ENCODE measurements around the gene CDH4.
A peak's percentile ranks its signal among the peaks of the same experiment; 100 is the strongest.

The CDH4 gene

DNA sequence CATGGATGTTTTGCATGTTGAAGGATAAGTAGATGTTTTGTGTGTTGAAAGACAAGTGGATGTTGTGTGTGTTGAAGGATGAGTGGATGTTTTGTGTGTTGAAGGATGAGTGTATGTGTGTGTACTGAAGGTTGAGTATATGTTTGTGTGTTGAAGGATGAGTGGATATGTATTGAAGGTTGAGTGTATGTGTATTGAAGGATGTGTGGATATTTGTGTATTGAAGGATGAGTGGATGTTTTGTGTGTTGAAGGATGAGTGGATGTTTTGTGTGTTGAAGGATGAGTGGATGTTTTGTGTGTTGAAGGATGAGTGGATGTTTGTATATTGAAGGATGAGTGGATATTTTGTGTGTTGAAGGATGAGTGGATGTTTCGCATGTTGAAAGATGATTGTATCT is 325.0 kb downstream of the CDH4 start:
- DNase-seq (ENCODE audit: low read depth in 2 of 2), result no peak

DNA sequence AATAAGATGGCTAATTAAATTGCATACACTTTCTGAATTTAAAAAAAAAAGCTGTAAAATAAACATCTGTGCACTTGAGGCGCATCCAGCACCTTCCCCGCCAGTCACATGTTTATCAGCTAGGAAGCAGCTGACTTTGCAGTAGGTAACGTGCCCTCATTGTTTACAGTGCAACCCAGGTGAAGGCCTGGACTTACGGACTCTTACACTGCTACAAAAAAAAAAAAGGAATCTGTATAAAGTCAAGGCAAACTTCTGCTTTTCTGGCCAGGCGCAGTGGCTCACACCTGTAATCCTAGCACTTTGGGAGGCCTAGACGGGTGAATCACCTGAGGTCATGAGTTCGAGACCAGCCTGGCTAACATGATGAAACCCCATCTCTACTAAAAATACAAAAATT is 327.8 kb downstream of the CDH4 start:
- no peak for DNase-seq (ENCODE audit: low read depth in 2 of 2)

DNA sequence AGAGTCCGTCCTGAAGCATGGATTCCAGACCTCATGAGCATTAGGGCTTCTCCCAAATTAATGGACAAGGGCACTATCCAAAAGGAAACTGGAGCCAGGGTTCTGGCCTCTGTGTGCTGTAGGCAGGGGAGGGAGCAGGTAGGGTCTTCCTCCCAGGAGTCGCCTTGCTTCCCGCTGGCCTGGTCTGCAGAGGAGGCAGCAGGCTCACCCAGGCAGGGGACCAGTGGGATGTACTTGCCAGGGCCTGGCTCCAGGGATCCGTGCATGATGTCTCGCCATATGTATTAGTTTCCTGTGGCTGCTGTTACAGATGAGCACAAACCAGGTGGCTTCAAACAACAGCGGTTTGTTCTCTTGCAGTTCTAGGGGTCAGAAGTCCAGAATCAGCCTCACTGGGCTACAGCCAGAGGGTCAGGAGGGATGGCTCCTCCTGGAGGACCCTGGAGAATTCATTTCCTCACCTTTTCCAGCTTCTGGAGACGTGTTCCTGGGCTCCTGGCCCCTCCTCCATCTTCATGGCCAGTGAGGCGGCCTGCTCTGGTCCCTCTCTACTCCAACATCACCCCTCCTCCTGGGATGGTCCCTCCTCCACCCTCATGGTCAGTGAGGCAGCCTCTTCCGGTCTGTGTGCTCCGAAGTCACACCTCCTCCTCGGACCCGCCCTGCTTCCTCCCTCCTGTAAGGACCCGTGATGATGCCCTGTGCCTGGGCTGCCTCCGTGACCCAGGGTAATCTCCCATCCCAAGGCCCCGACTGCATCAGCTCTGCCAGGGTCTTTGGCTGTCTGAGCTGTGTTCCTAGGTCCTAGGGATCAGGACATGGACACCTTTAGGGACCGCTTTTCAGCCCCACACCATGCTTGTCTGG is 329.1 kb downstream of the CDH4 start:
- DNase-seq (ENCODE audit: low read depth in 2 of 2), result no peak

DNA sequence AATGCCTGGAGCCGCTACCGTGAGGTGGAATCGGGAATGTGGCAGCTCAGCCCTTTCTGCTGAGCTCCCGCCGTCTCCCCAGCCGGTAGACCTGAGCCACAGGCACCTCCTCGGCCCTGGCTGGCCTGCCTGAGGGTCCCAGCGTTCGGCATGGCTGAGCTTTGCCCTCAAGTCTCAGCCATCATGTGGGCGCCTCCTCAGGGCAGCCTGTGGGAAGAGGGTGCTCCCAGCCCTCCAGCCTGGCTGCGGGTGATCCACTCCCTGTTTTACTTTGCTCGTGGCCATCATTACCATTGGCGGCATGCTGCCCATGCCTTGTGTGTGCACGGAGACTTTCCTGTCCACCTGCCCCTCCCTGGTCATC is 329.7 kb downstream of the CDH4 start:
- DNase-seq (ENCODE audit: low read depth in 2 of 2), result no peak

DNA sequence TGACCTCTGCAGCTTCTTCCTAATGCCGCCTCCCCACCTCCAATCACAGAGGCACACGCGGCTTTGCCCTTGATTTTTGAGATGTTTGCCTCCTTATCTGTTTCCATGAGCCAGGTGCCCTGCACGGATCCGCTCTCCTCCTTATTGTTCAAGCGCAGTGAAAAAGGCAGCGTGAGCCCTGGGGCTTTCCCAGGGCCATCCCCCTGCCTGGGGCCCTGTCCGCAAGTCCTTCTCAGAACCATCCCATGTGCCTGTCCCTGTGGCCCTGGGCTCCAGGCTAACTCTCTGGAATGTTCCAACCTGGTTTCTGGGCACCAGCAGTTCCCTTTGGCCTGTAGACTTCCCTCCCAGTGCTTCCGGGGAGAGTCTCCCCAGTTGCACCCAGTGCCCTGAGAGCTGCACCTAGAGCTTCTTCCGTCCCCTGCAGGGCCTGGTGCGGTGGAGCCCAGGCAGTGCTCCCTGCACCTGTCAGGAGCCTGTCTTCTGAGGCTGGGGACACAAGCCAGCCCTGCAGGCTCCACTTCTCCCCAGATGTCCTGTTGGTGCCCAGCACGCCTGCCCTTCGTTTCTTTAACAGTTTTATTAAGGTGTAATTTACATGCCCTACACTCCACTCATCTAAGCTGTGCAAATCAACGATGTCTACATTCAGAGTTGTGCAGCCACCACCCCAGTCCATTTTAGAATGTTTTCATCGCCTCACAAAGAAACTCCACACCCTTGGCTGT is 330.3 kb downstream of the CDH4 start:
- no peak for DNase-seq (ENCODE audit: low read depth in 2 of 2)

DNA sequence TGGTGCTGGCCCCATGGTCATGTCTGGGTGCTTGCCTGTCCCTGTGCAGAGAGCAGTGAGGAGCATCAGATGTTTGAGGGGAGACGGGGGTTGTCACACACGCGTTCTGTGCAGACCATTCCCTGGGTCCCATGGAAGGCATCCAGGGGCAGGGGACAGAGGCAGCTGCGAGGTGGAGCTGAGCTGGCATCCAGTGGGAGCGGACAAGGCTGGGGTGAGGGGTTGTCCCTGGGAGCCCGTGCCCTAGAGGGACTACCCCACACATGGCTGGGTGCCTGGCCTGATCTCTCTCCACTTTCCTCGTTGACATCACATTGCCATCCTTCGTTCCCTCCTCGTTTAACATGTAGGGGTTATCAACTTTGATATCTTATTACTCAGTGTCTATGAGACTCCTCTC is 331.3 kb downstream of the CDH4 start:
- DNase-seq (ENCODE audit: low read depth in 2 of 2), result no peak

DNA sequence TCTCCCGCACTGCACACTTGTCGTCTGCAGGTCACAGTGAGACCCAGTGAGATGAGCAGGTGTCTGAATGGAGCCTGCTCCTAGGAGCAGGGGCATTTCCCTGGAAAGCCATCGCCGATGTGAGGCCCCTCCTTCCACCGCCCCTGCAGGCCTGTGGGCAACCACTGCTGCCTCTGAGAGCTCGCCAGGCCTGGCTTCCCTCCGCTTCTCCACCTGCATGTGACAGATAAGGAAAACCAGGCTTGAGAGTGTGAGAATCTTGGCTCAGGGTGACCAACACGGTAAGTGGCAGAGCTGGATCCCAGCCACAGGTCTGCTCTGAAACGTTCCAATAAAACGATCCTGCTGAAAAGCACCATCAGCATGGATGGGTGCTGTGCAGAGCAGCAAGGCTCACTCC is 332.8 kb downstream of the CDH4 start:
- no peak for DNase-seq (ENCODE audit: low read depth in 2 of 2)

DNA sequence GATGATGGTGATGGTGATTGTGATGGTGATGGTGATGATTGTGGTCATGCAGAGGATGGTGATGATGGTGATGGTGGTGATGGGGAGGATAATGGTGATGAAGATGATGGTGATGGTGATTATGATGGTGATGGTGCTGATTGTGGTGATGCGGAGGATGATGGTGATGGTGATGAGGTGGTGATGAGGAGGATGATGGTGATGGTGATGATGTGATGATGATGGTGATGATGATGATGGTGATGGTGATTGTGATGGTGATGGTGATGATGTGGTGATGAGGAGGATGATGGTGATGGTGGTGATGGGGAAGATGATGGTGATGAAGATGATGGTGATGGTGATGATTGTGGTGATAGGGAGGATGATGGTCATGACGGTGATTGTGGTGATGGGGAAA is 333.7 kb downstream of the CDH4 start:
- no peak for DNase-seq (ENCODE audit: low read depth in 2 of 2)

DNA sequence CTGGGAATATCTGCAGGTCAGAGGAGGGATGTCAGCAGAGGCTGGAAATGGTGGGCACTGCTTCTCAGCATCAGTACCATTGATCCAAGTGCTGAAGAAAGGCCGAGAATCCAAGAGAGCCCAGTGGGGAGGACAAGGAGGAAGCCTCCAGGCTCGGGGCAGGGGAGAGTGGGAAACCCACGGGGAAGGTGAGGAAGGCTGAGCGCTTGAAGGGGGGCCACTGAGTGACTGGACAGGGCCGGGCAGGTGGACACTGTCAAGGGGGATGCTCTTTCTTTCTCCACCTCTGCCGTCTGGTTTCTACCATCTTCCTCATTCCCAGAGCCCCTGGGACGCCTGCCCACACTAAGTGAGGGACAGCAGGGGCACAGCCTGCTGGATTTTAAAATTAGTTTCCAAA is 335.0 kb downstream of the CDH4 start:
- no peak for DNase-seq (ENCODE audit: low read depth in 2 of 2)

DNA sequence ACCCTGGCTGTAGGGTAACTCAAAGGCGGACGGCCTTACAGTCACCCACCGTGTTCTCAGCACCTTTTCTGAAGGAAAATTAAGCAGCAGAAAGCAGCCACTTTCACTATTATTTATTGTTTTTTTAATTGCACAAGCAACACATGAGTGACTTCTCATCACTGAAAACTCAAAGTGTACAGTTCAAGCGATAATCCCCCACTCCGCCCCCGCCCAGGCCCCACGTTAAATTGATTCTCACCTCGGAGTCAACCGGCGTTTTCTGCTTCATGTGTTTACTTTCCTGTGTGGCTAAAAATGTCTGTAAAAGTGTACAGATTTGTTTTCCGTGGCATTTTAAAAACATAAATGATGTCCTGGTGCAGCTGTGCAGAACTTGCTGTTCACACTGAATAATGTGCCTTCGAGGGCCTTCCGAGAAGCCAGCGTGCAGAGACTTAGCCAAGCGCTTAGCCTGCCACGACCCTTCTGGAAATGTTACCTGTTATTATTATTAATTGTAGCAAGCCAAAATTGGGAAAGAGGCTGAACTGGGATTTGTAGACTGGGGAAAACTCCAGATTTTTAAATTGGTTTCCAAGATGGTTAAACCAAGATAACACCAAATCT is 335.7 kb downstream of the CDH4 start:
- DNase-seq (ENCODE audit: low read depth in 2 of 2), result no peak

DNA sequence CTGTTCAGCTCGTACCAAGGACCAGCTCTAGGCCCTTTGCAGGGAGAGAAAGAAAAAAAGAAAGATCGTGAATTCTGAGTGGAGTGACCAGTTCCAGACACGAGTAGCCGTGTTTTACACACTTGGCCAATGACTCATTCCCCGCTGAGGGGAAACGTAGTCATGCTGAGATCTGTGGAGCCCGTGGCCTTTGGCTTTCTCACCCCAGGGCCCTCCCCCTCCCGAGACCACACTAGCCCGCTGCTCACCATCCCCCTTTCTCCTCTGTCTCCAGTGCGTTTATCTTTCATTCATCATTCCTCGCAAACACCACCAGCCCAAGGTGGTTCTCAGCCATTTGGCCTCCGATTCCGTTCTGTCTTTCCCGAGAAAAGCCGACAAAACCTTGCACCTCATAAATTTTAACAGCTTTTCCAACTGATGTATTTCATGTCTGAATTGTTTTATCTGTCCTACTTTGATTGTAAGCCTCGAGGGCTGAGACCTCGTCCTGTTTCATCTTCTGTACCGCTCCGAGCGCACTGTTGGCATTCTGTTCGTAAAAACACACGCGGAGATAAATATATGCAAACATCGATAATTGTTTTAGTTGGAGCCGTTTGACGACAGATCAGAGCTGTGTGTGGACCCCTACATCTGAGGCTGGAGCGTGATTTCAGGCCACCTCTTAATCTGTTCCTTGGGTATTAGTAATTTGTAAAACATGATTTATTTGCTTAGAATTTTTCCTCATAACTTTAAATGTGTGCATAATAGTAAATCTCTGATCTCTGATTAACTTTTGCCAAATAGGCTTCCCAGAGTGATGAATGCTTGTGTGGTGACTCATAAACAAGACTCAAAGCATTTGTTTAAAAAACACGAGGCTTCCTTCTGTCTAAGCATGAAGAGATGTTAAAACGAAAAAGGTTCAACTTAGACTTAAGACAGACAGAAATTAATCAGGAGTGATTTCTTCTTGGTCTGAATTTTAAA is 336.6 kb downstream of the CDH4 start:
- peak; percentile 78 to 79 for DNase-seq (ENCODE audit: low read depth in 2 of 2)

DNA sequence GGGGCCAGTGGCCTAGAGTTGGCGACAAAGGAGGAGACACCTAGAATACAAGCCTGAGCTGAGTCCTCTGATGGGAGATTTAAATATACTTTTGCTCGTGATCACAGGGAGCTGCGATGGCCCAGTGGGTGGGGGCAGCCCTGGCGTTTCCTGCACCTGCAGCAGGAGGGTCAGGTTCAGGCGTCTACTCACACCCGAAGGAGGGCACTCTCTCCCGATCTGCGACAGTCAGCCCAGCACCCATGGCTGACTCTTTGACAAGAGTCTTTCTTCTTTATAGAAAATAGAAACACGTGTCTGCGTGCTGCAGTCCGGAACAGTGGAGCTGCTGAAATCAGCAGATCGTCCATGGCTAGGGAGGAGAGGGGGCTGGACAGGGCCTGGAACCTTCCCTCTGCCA is 338.2 kb downstream of the CDH4 start:
- no peak for DNase-seq (ENCODE audit: low read depth in 2 of 2)

DNA sequence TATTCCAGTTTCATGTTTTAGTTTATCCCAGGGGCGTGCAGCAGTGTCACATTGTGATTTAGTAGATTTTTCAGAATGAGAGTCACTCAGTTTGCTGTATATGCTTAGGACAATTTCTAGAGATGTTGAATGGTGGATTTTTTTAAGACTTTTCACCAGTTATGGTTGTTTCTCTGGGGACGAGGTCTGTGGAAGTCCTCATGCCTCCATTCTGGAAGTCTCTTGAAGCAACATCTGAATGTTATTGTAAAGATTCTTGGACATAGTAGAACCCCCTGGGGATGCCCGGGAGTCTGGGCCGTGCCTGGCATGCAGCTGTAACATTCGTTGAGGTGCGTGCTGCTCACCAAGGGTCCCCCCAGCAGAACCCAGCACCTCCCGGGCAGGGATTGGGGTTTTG is 341.5 kb downstream of the CDH4 start:
- DNase-seq (ENCODE audit: low read depth in 2 of 2), result no peak

DNA sequence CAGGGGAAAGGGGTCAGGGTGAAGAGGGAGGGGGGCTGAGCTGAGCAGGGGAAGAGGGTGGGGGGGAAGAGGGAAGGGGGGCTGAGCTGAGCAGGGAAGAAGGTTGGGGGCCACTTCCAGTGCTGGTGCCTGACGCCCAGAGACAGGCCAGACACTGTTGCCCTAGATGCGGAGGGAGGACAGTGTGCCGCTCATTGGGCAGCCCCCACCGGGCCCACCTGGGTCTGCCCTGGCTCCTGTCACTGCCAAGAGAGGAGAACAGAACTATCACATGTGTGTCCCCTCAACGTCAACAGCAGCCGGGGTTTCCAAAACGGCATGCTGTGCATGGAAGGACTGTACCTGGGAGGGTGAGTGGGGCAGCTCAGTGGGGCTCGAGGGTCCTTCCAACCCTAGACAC is 342.1 kb downstream of the CDH4 start:
- no peak for DNase-seq (ENCODE audit: low read depth in 2 of 2)

DNA sequence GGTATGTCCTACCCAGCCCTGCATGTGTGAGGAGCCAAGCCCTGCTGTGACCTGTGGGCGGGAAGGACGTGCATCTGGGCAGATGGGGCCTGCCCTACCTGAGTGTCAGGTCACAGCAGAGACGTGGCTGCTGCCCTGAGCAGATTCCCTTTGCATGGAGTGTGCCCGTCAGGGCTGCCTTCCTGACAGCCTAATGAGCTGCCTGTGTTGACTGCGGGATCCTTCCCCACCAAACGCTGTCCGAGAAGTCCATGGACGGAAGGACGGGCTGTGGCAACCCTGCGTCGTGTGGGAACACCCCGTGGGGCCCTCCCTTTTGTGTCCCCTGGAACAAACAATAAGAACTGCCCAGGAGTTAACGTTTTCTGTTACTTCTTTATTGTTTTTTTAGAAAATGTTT is 343.2 kb downstream of the CDH4 start:
- DNase-seq (ENCODE audit: low read depth in 2 of 2), result no peak

DNA sequence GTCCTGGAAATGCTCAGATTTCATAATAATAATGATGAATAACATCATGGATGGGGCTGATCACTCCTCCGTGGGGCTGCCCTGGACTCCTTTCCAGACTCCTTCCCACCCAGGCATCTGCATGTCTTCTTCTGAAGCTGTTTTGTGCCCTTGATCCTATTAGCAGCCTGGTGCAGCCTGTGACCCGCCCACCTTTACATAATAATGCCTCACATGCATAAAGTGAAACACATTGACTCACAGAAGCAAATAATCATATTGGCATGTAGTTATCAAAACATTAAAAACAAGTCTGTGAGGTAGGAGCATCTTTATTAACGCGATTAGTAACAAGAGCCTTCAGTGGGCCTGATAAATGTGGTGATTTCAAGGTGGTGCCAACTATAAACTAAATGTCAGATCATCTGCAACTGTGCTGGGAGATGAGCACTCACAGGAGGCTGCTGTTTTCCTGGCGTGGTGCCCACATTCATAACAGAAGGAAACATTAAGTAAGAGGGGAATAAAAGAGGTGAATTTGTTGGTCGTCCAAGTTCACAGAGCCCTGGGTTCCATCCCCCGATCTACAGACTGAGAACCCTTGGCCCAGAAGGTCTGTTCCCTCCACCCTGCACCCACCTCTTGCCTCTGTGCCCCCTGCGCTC is 344.7 kb downstream of the CDH4 start:
- DNase-seq (ENCODE audit: low read depth in 2 of 2), result no peak

DNA sequence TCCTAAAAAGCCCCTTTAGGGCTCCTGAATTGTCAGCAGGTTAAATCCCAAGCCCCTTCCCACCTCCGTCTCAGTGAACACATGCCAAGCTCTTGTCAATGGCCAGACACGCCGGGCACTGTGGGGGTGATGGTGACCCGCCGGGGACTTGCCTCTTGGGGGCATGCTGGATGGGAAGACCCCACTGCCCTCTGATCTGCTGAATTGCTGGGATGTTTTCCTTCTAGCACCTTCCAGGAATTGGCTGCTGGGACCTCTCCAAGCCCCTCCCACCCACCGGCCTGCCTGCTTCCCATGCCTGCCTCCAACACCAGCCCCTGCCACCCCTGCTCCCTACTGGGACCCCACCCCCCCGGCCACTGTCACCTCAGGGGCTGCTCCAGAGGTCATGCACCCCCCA is 345.9 kb downstream of the CDH4 start:
- no peak for DNase-seq (ENCODE audit: low read depth in 2 of 2)

DNA sequence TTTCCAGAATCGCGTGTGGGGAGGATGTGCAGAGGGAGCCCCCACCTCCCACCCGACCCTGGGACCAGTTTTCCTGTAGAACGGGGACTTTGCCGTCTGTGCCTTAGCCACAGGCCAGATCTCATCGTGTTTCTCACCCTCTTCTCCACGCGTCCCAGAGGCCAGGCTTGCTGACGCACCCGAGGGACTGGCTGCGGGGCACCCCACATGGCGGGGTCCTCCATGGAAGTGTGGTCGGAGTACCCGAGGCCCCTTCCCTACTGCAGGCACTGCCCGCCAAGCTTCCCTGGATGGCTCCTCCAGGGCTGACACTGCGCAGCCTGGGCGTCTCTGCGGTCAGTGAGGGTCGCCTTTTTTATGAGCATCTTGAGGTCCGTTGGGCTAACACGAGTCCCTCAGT is 346.5 kb downstream of the CDH4 start:
- DNase-seq (ENCODE audit: low read depth in 2 of 2), result no peak

DNA sequence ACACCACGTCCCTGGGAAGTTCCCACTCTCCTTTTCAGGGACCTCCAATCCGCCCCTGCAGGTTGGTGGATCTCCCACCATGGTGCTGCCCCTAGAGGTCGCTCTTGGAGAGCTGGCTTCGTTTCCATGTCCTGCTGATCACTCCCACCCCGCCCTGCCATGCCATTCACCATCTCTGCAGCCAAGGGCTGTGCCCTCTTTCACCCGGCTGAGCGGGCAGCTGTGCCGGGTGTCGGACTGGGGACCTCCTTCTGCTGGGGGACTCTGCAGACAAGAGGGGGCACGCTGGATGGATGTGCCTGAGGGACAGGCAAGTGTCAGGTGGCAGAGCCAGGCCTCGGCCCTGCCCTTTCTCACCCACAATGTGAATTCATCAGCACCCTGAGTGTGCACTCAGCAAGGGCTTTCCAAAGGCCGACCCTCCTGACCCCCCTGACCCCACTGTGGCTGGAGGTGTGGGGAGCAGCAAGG is 347.0 kb downstream of the CDH4 start:
- no peak for DNase-seq (ENCODE audit: low read depth in 2 of 2)

DNA sequence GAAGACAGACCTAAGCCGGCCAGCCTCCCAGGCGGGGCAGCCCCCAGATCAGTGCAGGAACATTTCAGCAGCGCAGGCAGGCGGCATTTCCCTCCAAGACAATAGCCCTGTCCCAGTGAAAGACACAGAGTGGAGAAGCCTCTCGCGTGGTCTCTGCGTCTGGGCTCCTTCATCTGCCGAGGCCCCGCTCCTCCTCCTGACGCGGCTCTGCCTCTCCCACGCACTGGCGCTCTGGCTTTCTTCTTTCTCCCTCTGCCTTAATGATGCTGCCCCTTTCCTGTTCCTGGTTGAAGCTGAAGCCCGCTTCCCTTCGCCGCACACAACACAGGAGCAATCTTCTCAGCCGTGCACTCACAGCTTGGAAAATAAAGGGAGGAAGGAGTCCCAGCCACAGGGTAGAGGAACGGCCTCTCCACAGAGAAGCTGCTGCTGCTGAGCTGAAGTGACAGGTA is 347.5 kb downstream of the CDH4 start:
- DNase-seq (ENCODE audit: low read depth in 2 of 2), result no peak

DNA sequence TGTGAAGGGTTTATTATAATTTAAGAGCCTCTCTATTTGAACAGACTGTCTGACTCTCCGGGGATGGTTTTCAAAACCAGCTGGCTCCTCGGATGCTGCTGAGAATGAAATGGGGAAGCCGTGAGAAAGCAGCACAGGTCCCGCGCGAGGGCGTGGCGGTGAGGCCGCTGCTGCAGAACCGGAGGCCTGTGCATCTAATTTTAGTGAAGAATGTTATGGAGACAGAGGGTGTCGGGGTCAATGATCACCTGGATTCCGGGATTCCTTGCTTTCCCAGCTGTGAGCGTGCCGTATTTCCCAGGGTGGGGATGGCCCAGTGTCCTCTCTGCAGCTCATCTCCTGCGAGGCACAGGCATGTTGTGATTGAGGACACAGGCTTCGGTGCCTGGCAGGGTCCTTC is 348.0 kb downstream of the CDH4 start:
- no peak for DNase-seq (ENCODE audit: low read depth in 2 of 2)

Measured in fibroblast of skin of left quadriceps (primary cell).